Measurements from ENCODE around the gene P3R3URF. TPM values are rescaled to one million over a fixed set of nuclear protein-coding genes. Genes with fewer than 3 reads are reported as not detected.

Gene P3R3URF
- total and polyA plus RNA-seq, 9 of the 15 experiments (the other 6 are each of a cell fraction or from before 2014, with no cell fraction given), result not detected

DNA sequence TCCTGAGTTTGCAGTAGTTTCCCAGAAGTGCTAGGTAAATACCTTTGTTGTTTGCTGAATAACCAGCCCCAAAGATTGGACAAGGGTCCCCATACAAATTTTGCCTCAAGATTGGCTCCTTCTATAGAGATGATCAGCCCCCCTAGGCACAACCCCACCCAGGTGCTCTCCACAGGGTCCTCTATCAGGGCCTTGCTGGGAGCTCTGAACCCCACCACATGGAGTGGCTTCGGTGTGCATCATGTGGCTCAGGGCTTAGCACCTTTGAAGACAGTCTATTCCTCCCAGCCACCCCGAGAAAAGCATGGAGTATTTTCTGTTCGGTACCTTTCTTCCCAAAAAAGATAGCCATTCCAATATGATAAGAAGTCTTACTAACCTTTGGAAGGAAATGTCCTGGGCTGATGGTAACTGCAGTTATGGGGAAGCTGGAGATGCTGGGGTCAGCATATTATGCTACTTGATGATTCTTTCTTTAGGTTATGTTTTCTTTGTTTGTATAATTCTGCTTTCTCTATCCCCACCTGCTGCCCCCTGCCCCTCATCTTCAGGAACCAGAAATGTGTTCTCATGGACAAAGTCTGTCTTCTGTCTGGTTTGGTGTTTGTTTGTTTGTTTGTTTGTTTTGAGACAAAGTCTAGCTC is 6.4 kb downstream of the P3R3URF start (continued):
- TF ChIP-seq PHF8 (IDR thresholded peaks at IDR 0.05; ENCODE audit: borderline replicate concordance, low read length) (no peak), MAX (CRISPR knock-in tag; IDR thresholded peaks at IDR 0.05) (no peak), HNRNPK (IDR thresholded peaks at IDR 0.05; ENCODE audit: low read depth, low read length, poor library complexity, severe bottlenecking) (no peak), ZFP1 (CRISPR knock-in tag; IDR thresholded peaks at IDR 0.05) (no peak), TRIM24 (IDR thresholded peaks at IDR 0.05) (no peak), ZNF316 (IDR thresholded peaks at IDR 0.05) (peak; percentile 77), MAFF (IDR thresholded peaks at IDR 0.05; ENCODE audit: low read length) (peak; percentile 33), GATAD2A (IDR thresholded peaks at IDR 0.05) (no peak), SMARCA5 (IDR thresholded peaks at IDR 0.05) (no peak), MAFG (tag; conservative IDR thresholded peaks at IDR 0.05) (0 out of 2 replicates have a peak, but pooled peaks have one; percentile 25), CHD1 (IDR thresholded peaks at IDR 0.05; ENCODE audit: low read length) (no peak), ZNF644 (tag; IDR thresholded peaks at IDR 0.05; ENCODE audit: low read depth) (no peak), L3MBTL2 (IDR thresholded peaks at IDR 0.05) (peak; percentile 75), ZNF76 (CRISPR knock-in tag; IDR thresholded peaks at IDR 0.05; ENCODE audit: borderline replicate concordance) (no peak), RFX5 (IDR thresholded peaks at IDR 0.05; ENCODE audit: low read depth, low read length) (no peak), ELF2 (CRISPR knock-in tag; IDR thresholded peaks at IDR 0.05) (no peak), THRB (CRISPR knock-in tag; conservative IDR thresholded peaks at IDR 0.05) (no peak), IRF2 (CRISPR knock-in tag; IDR thresholded peaks at IDR 0.05) (no peak), PKNOX1 (IDR thresholded peaks at IDR 0.05) (no peak), SAP30 (IDR thresholded peaks at IDR 0.05; ENCODE audit: borderline replicate concordance, insufficient read depth, low read depth, low read length, poor library complexity, severe bottlenecking) (no peak), MEIS2 (IDR thresholded peaks at IDR 0.05; ENCODE audit: partially characterized antibody) (no peak), TCF7L2 (IDR thresholded peaks at IDR 0.05; ENCODE audit: low read depth, low read length) (no peak)
- TF ChIP-seq, protein P1, sequence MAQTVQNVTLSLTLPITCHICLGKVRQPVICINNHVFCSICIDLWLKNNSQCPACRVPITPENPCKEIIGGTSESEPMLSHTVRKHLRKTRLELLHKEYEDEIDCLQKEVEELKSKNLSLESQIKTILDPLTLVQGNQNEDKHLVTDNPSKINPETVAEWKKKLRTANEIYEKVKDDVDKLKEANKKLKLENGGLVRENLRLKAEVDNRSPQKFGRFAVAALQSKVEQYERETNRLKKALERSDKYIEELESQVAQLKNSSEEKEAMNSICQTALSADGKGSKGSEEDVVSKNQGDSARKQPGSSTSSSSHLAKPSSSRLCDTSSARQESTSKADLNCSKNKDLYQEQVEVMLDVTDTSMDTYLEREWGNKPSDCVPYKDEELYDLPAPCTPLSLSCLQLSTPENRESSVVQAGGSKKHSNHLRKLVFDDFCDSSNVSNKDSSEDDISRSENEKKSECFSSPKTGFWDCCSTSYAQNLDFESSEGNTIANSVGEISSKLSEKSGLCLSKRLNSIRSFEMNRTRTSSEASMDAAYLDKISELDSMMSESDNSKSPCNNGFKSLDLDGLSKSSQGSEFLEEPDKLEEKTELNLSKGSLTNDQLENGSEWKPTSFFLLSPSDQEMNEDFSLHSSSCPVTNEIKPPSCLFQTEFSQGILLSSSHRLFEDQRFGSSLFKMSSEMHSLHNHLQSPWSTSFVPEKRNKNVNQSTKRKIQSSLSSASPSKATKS (CRISPR knock-in tag; IDR thresholded peaks at IDR 0.05), result no peak
- TF ChIP-seq, protein P2, sequence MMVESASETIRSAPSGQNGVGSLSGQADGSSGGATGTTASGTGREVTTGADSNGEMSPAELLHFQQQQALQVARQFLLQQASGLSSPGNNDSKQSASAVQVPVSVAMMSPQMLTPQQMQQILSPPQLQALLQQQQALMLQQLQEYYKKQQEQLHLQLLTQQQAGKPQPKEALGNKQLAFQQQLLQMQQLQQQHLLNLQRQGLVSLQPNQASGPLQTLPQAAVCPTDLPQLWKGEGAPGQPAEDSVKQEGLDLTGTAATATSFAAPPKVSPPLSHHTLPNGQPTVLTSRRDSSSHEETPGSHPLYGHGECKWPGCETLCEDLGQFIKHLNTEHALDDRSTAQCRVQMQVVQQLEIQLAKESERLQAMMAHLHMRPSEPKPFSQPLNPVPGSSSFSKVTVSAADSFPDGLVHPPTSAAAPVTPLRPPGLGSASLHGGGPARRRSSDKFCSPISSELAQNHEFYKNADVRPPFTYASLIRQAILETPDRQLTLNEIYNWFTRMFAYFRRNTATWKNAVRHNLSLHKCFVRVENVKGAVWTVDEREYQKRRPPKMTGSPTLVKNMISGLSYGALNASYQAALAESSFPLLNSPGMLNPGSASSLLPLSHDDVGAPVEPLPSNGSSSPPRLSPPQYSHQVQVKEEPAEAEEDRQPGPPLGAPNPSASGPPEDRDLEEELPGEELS (CRISPR knock-in tag; IDR thresholded peaks at IDR 0.05; ENCODE audit: borderline replicate concordance), result no peak
